GM18526 (cell line): ENCODE data around the gene BICRAL.

ENCODE experiments used
- POLR2A ChIP-seq: IDR thresholded peaks from 3 replicates; pipeline ENCODE4 v1.6.1; 2011; ENCODE audit not compliant: insufficient read length; ENCODE audit errors: extremely low read depth

BICRAL gene

GRCh38 chr6:42756722-42757121, 25.1 kb upstream of the BICRAL start:
- no peak for TF ChIP-seq POLR2A

GRCh38 chr6:42758756-42759430, 23.0 kb upstream of the BICRAL start:
- no peak for TF ChIP-seq POLR2A

GRCh38 chr6:42761287-42762067, 20.4 kb upstream of the BICRAL start:
- no peak for TF ChIP-seq POLR2A

- TF ChIP-seq POLR2A = no peak
These were observed 19.4 kb upstream of the BICRAL start for GRCh38 chr6:42762426-42762859.

GRCh38 chr6:42762950-42763349, 18.9 kb upstream of the BICRAL start:
- no peak for TF ChIP-seq POLR2A

GRCh38 chr6:42764911-42765648, 16.8 kb upstream of the BICRAL start:
- TF ChIP-seq POLR2A = no peak

- TF ChIP-seq POLR2A = no peak
These were observed 15.6 kb upstream of the BICRAL start for GRCh38 chr6:42766163-42766670.

GRCh38 chr6:42769051-42769450, 12.8 kb upstream of the BICRAL start:
- no peak for TF ChIP-seq POLR2A

GRCh38 chr6:42769836-42770235, 12.0 kb upstream of the BICRAL start:
- TF ChIP-seq POLR2A = no peak

- TF ChIP-seq POLR2A = no peak
These were observed 10.1 kb upstream of the BICRAL start for GRCh38 chr6:42771741-42772100.

- no peak for TF ChIP-seq POLR2A
These were observed 7.7 kb upstream of the BICRAL start for GRCh38 chr6:42774201-42774600.

- TF ChIP-seq POLR2A = peak; percentile 51
These were observed 6.9 kb upstream of the BICRAL start for GRCh38 chr6:42774821-42775487.

GRCh38 chr6:42777126-42777822, 4.6 kb upstream of the BICRAL start:
- TF ChIP-seq POLR2A = no peak

GRCh38 chr6:42778122-42778521, 3.7 kb upstream of the BICRAL start:
- TF ChIP-seq POLR2A = no peak

GRCh38 chr6:42779521-42779920, 2.3 kb upstream of the BICRAL start:
- TF ChIP-seq POLR2A = no peak

- no peak for TF ChIP-seq POLR2A
These were observed 381 bp upstream of the BICRAL start for GRCh38 chr6:42781546-42781795.
